A673 (cell line): ENCODE measurements around the gene FXYD3.

ENCODE experiments used
- EZH2 ChIP-seq: fragments of 200-600 bp; sonication (generic); IDR thresholded peaks from 2 replicates; pipeline ENCODE4 v1.6.1; 2017; ENCODE audit warnings: borderline replicate concordance, low read depth, mild to moderate bottlenecking, mixed read lengths, antibody characterized with exemption, low read length; ENCODE audit not compliant: poor library complexity, severe bottlenecking
- TF ChIP-seq, protein P1 (sequence below): fragments of 300-800, 200-600 bp; sonication (generic); conservative IDR thresholded peaks from 2 replicates; pipeline ENCODE4 v1.5.1; 2017; ENCODE audit warnings: low read depth, mild to moderate bottlenecking, antibody characterized with exemption, low read length, moderate library complexity, mixed read lengths

DNA sequence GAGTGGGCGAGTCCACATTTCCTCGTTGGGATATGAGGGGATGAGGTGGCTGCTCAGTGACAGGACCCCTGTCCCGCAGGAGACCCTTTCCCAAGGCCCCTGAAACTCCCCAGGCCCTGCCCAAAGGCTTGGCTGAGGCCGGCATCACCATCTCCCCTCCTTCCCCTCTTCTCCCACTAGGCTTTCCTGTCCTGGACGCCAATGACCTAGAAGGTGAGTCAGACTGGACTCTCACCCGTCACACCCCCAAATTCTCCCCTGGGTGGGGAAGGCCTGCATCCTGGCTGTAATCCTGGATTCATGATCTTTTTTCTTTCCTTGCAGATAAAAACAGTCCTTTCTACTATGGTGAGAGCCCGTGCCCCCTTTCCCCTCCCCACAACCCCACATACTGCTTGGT lies 5.3 kb downstream of the FXYD3 start:
- TF ChIP-seq, protein P1, sequence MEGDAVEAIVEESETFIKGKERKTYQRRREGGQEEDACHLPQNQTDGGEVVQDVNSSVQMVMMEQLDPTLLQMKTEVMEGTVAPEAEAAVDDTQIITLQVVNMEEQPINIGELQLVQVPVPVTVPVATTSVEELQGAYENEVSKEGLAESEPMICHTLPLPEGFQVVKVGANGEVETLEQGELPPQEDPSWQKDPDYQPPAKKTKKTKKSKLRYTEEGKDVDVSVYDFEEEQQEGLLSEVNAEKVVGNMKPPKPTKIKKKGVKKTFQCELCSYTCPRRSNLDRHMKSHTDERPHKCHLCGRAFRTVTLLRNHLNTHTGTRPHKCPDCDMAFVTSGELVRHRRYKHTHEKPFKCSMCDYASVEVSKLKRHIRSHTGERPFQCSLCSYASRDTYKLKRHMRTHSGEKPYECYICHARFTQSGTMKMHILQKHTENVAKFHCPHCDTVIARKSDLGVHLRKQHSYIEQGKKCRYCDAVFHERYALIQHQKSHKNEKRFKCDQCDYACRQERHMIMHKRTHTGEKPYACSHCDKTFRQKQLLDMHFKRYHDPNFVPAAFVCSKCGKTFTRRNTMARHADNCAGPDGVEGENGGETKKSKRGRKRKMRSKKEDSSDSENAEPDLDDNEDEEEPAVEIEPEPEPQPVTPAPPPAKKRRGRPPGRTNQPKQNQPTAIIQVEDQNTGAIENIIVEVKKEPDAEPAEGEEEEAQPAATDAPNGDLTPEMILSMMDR: no peak
- no peak for TF ChIP-seq EZH2
